ENCODE data around the gene EIF3J.

EIF3J gene

DNA sequence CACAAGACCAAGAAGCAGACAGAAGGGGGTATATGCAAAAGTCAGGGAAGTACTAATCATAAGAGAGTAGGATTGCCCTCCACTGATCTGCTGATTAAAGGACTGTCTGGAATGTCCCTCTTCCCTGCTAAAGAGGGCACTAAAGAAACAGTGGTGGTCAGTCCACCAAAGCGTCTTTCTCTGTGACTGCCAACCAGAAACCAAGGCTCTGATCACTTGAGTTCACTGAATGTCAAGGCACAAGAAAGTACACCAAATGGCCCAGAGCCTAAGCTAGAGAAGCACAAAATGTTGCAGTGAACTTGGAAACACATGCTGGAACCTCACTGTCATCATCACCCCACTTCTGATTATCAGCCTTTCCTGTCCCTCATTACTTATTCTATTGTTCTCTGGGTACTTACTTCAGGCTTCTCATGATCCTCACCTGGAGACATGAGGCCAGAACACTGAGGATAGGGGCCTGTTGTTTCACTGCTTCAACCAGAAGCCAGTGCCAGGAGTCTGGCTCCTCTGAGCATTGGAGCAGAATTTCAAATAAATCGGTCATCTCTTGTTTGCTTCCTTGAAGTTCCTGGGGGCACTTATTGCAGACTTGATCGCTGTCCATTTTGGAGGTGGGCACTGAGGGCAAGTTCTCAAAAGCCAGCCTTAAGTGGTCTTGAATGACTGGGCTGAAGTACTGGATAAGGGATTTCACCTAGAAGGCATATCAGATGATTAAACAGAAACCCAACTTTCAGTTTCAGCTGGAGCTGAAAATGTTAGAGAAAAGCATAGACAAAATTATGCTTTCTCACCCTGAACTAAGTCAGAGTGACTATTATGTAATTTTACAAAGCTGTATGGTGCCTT, 58.9 kb downstream of the EIF3J start:
- no peak for DNase-seq

DNA sequence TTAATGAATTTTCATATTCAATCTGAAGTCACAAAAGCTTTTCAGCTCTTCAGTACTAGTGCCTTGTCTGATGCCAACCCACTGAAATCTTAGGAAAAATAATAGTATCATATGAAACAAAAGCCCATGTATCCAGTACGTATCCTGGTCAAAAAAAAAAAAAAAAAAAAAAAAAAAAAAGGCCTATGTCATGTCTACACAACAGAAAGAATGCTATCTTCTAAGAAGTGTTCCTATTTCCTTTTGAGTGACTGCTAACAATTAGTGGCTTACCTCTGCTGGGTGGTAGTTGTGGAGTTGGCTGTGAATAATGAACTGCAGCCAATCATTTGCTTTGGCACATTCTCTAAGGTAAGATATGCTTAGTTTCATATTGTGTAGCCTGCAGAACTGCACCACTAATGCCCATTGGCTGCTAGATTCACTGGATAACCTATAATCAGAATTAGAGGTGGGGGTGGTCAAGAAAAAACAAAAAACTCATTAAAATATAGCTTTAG, 59.6 kb downstream of the EIF3J start:
- DNase-seq: no peak

DNA sequence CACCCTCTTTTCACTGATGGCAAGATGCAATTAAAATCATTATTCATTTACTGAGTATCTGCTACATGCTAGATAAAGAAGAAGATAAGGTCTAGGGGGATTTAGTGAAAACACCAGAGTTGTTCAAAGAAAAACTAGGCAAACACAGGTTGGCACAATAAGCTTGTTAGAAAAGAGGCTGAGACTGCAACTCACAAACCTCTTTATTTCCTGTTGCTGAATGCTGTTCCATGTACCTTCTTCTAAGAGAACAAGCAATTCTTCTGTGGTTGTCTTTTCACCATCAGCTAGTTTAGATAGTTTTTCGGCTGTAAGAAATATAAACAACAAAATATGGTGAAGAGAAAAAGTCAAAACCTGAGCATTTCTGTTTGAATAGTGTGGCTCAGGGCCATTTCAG, 61.1 kb downstream of the EIF3J start:
- no peak for DNase-seq

DNA sequence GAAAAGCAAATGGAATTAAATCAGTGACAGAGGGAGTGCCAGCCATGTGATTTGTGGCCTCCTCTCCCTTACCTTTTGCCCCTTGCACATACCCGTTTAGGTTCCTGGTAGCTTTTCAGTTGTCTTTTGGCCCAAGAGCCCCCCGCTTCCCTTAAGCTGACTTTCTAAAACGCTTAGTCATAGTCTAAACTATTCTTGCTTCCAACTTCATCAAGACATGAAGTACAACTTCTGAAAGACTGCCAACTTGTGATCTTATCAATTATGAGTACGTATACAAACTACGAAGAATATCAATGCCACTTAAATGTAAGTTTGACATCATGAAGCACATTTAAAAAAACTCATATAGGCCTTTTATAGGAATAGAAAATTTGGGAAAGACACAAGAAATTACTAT, 61.9 kb downstream of the EIF3J start:
- no peak for DNase-seq

DNA sequence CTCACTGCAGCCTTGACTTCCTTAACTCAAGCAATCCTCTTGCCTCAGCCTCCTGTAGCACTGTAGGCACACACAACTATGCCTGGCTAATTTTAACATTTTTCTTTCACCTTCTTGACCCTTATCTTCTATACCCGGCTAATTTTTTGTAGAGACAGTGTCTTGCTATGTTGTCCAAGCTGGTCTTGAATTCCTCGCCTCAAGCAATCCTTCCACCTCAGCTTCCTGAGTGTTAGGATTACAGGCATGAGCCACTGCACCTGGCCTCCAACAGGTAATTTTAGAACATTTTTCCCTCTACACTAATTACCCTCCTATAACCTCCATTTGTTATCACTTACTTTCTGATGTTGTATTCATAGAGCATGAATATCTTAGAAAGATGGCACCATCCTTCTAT, 66.2 kb downstream of the EIF3J start:
- no peak for DNase-seq

DNA sequence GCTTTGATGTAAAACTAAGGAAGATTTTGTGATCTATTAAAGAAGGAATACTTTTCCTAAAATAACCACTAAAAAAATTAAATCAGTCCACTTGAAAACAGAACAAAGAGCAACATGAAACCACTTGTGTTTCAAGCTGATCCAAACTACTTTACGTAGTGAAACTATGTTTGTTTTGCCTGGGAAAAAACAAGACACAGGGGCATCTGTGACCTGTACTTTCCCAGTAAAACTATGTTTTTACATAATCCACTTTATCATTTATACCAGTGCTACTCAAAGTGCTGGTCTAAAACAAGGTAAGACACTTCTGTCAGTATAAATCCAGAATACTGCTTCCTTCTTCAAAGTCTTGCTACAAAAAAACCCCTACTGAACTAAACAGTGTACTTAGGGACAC, 69.8 kb downstream of the EIF3J start:
- no peak for DNase-seq
